Peyer's patch (tissue), 4 donors: ENCODE data around the gene RFX1. TPM values are rescaled to one million over a fixed set of nuclear protein-coding genes. Genes with fewer than 3 reads are reported as not detected.

Experiments used
- DNase-seq, 3 donors: peaks; one replicate each; pipeline ENCODE4 v3.0.0-alpha.2; 2017 to 2019
- H3K27ac ChIP-seq, 4 donors: fragments of 200-600 bp; sonication (generic); one replicate each; pipeline ENCODE4 v1.5.1; 2016 to 2019
- H3K27me3 ChIP-seq, 2 donors: fragments of 200-600 bp; sonication (generic); one replicate each; pipeline ENCODE4 v1.5.1; 2019
- H3K36me3 ChIP-seq, 3 donors: fragments of 200-600 bp; sonication (generic); one replicate each; pipeline ENCODE4 v1.5.1; 2016 to 2019
- H3K4me1 ChIP-seq, 4 donors: fragments of 200-600 bp; sonication (generic); one replicate each; pipeline ENCODE4 v1.5.1; 2016 to 2019
- H3K4me3 ChIP-seq, 4 donors: fragments of 200-600 bp; sonication (generic); 1 replicate in 3 of 4; 2 replicates in 1 of 4; pipeline ENCODE4 v1.5.1; 2016 to 2019; ENCODE audit warnings: mild to moderate bottlenecking in 1 of 4
- H3K9me3 ChIP-seq, 4 donors: fragments of 200-600 bp; sonication (generic); one replicate each; pipeline ENCODE4 v1.5.1; 2016 to 2019; ENCODE audit warnings: mild to moderate bottlenecking in 1 of 4
- CTCF ChIP-seq, 6 experiments: fragments of 450-650 bp in 4 of 6; fragments of 200-600 bp in 2 of 6; sonication (generic) in 1 of 6; IDR thresholded peaks; one replicate each; pipeline ENCODE4 v1.5.1; 2017 to 2019; ENCODE audit warnings: antibody characterized with exemption in 6 of 6, mild to moderate bottlenecking in 3 of 6, moderate library complexity in 1 of 6
- POLR2A ChIP-seq, 2 donors: fragments of 450-650 bp; IDR thresholded peaks; one replicate each; pipeline ENCODE4 v1.5.1; 2017; ENCODE audit warnings: antibody characterized with exemption in 2 of 2, mild to moderate bottlenecking in 2 of 2, moderate library complexity in 2 of 2
- total RNA-seq, 4 donors: library from RNA; depleted of rRNA; stranded (reverse); fragments of >200 nt; gene quantifications; one replicate each; pipeline ENCODE4 v1.1.0, GENCODE V29; 2016

Gene RFX1
- total RNA-seq, 4 donors from 2014 or later, result 5.8 to 19.0 (median 9.6) TPM

GRCh38 chr19:13952931-13953531, 53.1 kb downstream of the RFX1 start:
- peak in 1 of 2 donors; percentile 22 for TF ChIP-seq POLR2A (IDR thresholded peaks at IDR 0.05)
- TF ChIP-seq CTCF (IDR thresholded peaks at IDR 0.05), result peak in 2 of 6 experiments; percentile 1 to 19
- Histone ChIP-seq H3K4me1 (peaks cover 0 to 14% (median 5%) of the 10 kb centered on the region in 4 donors), H3K36me3 (peaks cover 0 to 39% (median 0%) of the 10 kb centered on the region in 3 donors), H3K27ac (peak overlapping the region; percentile 83 to 92 (median 90)), H3K4me3 (peak overlapping the region; percentile 76 to 99 (median 89)), H3K27me3 (no peaks in the 10 kb centered on the region), H3K9me3 (no peaks in the 10 kb centered on the region)
- peak in 1 of 3 donors; percentile 70 for DNase-seq

DNA sequence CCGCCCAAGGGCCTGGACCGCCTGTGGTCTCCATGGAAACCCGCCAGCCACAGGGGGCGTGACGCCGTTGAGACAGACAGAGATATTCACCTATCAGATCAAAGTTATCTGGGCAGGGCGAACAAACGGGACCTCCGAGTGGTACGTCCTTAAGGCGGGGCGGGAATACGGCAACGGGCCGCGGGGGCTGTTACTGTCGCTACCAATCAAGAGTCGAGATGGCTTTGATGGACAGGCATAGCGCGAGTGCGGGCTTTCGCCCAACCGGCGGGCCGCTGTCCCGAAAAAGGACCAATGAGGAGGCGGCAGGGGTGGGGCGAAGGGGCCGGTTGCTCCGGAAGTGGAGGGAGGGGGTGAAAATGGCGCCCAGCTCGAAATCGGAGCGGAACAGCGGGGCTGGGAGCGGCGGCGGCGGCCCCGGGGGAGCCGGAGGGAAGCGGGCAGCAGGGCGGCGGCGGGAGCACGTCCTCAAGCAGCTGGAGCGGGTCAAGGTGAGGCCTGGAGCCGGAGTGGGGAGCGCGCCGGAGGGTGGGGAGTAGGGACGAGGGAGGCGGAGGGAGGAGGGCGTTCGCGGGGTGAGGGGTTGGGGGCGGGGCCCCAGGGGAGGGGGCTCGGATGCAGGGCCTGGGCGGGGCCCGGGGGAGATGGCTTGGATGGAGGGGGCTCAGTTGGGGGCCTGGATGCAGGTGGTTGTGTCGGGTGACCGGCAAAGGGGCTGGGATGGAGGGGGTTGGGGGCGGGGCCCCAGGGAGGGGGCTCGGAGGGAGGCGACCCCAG, 53.8 kb downstream of the RFX1 start, which contains the start of gene DCAF15:
Gene DCAF15, plus strand, starts transcription at position 356 of the 777 bp plus-strand sequence. Its CDS starts 4 bp downstream, at position 360.
- Histone ChIP-seq H3K4me1 (peaks cover 0 to 14% (median 5%) of the 10 kb centered on the region in 4 donors), H3K27ac (peak within 1 kb of the TSS; percentile 83 to 92 (median 90)), H3K36me3 (peaks cover 0 to 32% (median 0%) of the 10 kb centered on the region in 3 donors), H3K4me3 (peak within 1 kb of the TSS; percentile 76 to 99 (median 89)), H3K9me3 (no peaks in the 10 kb centered on the region), H3K27me3 (no peaks in the 10 kb centered on the region)
- TF ChIP-seq POLR2A (IDR thresholded peaks at IDR 0.05) (peak; percentile 37 to 58), CTCF (IDR thresholded peaks at IDR 0.05) (no peak)
- DNase-seq, result peak; percentile 98 to 100 (median 99)

DNA sequence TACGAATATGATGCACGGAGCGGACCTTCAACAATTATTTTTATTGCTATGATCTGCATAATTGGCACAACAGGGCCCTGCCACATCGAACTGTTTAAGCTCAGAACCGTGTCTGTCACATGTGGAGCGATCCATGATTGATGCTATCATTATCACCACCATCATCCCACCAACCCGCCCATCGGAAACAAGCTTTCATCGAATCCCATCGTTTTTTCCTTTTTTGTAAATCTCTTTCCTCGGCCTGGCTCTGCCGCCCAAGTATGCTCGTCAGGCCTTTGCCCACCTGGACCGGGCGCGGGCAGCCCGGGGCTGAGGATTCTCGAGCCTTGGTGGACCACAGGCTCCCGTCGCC, 54.3 kb downstream of the RFX1 start:
- Histone ChIP-seq H3K27me3 (no peaks in the 10 kb centered on the region), H3K4me3 (peak overlapping the region; percentile 76 to 99 (median 89)), H3K27ac (peak overlapping the region in 1 of 4 donors; percentile 92), H3K9me3 (no peaks in the 10 kb centered on the region), H3K36me3 (peaks cover 0 to 27% (median 0%) of the 10 kb centered on the region in 3 donors), H3K4me1 (peaks cover 0 to 14% (median 5%) of the 10 kb centered on the region in 4 donors)
- no peak for DNase-seq
- TF ChIP-seq POLR2A (IDR thresholded peaks at IDR 0.05) (no peak), CTCF (IDR thresholded peaks at IDR 0.05) (no peak)

DNA sequence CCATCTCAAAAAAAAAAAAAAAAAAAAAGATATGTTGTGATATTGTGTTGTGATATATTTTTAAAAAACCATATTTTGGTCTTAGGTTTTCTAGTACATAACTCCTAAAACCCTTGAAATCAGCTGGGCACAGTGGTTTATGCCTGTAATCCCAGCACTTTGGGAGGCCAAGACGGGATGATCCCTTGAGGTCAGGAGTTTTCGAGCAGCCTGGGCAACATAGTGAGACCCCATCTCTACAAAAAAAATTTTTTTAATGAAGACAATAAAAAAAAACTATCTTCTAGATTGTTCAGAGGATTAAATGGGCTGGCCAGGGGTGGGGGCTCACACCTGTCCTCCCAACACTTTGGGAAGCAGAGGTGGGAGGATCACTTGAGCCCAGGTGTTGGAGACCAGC, 55.1 kb downstream of the RFX1 start:
- H3K9me3 ChIP-seq, result no peaks in the 10 kb centered on the region
- no peaks in the 10 kb centered on the region for H3K27me3 ChIP-seq
- H3K4me3 ChIP-seq, result no peak overlapping the region
- H3K4me1 ChIP-seq, result peaks cover 0 to 14% (median 5%) of the 10 kb centered on the region in 4 donors
- no peak overlapping the region for H3K27ac ChIP-seq
- peaks cover 0 to 19% (median 0%) of the 10 kb centered on the region in 3 donors for H3K36me3 ChIP-seq
- no peak for DNase-seq
- TF ChIP-seq POLR2A (IDR thresholded peaks at IDR 0.05), result no peak
- no peak for TF ChIP-seq CTCF (IDR thresholded peaks at IDR 0.05)

DNA sequence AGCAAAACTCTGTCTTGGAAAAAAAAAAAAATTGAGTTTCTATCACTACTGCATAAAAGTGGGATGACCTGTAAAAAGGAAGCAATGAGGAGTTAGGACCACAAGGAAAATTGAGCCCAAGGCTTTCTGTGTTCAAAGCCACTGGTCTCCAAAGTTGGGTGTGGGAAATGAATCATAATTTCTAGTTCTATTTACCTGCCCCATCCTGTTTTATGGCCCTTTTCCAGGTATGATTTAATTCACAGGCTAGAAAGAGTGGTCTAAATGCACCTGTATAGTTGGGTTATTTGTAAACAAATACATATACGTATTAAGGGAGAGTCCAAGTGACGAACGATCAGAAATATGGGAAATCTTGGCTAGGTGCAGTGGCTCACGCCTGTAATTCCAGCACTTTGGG, 59.7 kb downstream of the RFX1 start:
- Histone ChIP-seq H3K4me1 (no peaks in the 10 kb centered on the region), H3K27ac (no peak overlapping the region), H3K9me3 (no peaks in the 10 kb centered on the region), H3K4me3 (no peak overlapping the region), H3K36me3 (no peaks in the 10 kb centered on the region), H3K27me3 (no peaks in the 10 kb centered on the region)
- TF ChIP-seq POLR2A (IDR thresholded peaks at IDR 0.05), result no peak
- TF ChIP-seq CTCF (IDR thresholded peaks at IDR 0.05), result no peak
- no peak for DNase-seq
